A549 (cell line): ENCODE measurements around the gene PTPN12. TPM values are rescaled to one million over a fixed set of nuclear protein-coding genes. Genes with fewer than 3 reads are reported as not detected.

Source experiments
- ATAC-seq, 2 experiments: fragments of 200-7000 bp in 1 of 2; fragments of >200 bp in 1 of 2; cut with Nextera tagmentation in 1 of 2; cut with Tn5 transposase in 1 of 2; 3 replicates each; pipeline versions ENCODE4 v1.8.0 to v1.9.1; 2018 to 2020; ENCODE audit warnings: mild to moderate bottlenecking in 1 of 2, moderate library complexity in 1 of 2
- CTCF ChIA-PET: fragments of 300-600 bp; sonication (Branson Sonifier 250); formaldehyde crosslinking; extraction: SDS; loops from one replicate; lab custom pipeline; 2021; ENCODE audit warnings: antibody characterized with exemption, inconsistent platforms; lab: Yijun Ruan, JAX
- POLR2A ChIA-PET: fragments of 350-600 bp; formaldehyde crosslinking; extraction: SDS; loops from one replicate; lab custom pipeline; 2021; ENCODE audit warnings: antibody characterized with exemption, inconsistent platforms; lab: Yijun Ruan, JAX
- DNase-seq, 2 experiments: peaks; one replicate each; pipeline versions ENCODE4 v3.0.0 to v3.0.0-alpha.2; 2011 to 2016; ENCODE audit warnings: low read depth in 1 of 2, low spot score in 1 of 2
- FAIRE-seq: peaks from 2 replicates; lab custom pipeline; 2011; peaks lifted over from hg19 to GRCh38; lab: Jason Lieb, UNC
- H3K27ac ChIP-seq, 2 experiments: fragments of >200 bp; sonication (Bioruptor Twin); formaldehyde crosslinking; 3 replicates each; pipeline ENCODE4 v1.5.1; 2016 to 2017
- H3K4me1 ChIP-seq: fragments of >200 bp; sonication (Bioruptor Twin); formaldehyde crosslinking; 3 replicates; pipeline ENCODE4 v1.6.1; 2016
- H3K4me2 ChIP-seq: fragments of >200 bp; sonication (Bioruptor Twin); formaldehyde crosslinking; 3 replicates; pipeline ENCODE4 v1.6.1; 2016
- H3K4me3 ChIP-seq: fragments of >200 bp; sonication (Bioruptor Twin); formaldehyde crosslinking; 3 replicates; pipeline ENCODE4 v1.5.1; 2016
- H3K9me3 ChIP-seq: fragments of >200 bp; sonication (Bioruptor Twin); formaldehyde crosslinking; 3 replicates; pipeline ENCODE4 v1.6.1; 2016
- BCL3 ChIP-seq: fragments of >200 bp; sonication (Bioruptor Twin); formaldehyde crosslinking; IDR thresholded peaks from 3 replicates; pipeline ENCODE4 v1.6.1; 2016
- BHLHE40 ChIP-seq: IDR thresholded peaks from 2 replicates; pipeline ENCODE4 v1.6.1; 2012; ENCODE audit warnings: low read depth, low read length, inconsistent platforms
- CBX8 ChIP-seq: fragments of 200-600 bp; sonication (generic); IDR thresholded peaks from 2 replicates; pipeline ENCODE4 v1.6.1; 2016
- CEBPB ChIP-seq, 2 experiments: fragments of >200 bp in 1 of 2; sonication (Bioruptor Twin) in 1 of 2; formaldehyde crosslinking in 1 of 2; IDR thresholded peaks; 2 replicates each; pipeline ENCODE4 v1.6.1; 2012 to 2016
- CHD4 ChIP-seq: fragments of 200-600 bp; sonication (generic); IDR thresholded peaks from 2 replicates; pipeline ENCODE4 v1.6.1; 2016; ENCODE audit warnings: antibody characterized with exemption, mild to moderate bottlenecking, borderline replicate concordance
- EHMT2 ChIP-seq: fragments of 200-600 bp; sonication (generic); IDR thresholded peaks from 2 replicates; pipeline ENCODE4 v1.6.1; 2016; ENCODE audit warnings: antibody characterized with exemption, low read depth, mild to moderate bottlenecking, moderate library complexity
- EP300 ChIP-seq, 2 experiments: fragments of >200 bp; sonication (Bioruptor Twin); formaldehyde crosslinking; IDR thresholded peaks; 2 replicates in 1 of 2; 3 replicates in 1 of 2; pipeline ENCODE4 v1.6.1; 2016 to 2017
- FOXS1 ChIP-seq: fragments of 250-450 bp; sonication (Bioruptor Pico); IDR thresholded peaks from 2 replicates; pipeline ENCODE4 v1.5.0; 2020; ENCODE audit warnings: mild to moderate bottlenecking, moderate library complexity
- GATA3 ChIP-seq: IDR thresholded peaks from 2 replicates; pipeline ENCODE4 v1.6.1; 2012; ENCODE audit warnings: borderline replicate concordance
- HDAC2 ChIP-seq: fragments of 200-600 bp; sonication (generic); IDR thresholded peaks from 2 replicates; pipeline ENCODE4 v1.6.1; 2016
- HES2 ChIP-seq: fragments of >200 bp; sonication (Bioruptor Twin); formaldehyde crosslinking; IDR thresholded peaks from 2 replicates; pipeline ENCODE4 v1.6.1; 2016
- HOXB13 ChIP-seq: fragments of 250-450 bp; sonication (Bioruptor Pico); IDR thresholded peaks from 2 replicates; pipeline ENCODE4 v1.5.0; 2020; ENCODE audit warnings: low read depth, mild to moderate bottlenecking, moderate library complexity
- HOXB5 ChIP-seq: fragments of 250-450 bp; sonication (Bioruptor Pico); IDR thresholded peaks from 2 replicates; pipeline ENCODE4 v1.5.0; 2020; ENCODE audit warnings: mild to moderate bottlenecking, moderate library complexity
- KDM5A ChIP-seq: fragments of 200-600 bp; sonication (generic); IDR thresholded peaks from 2 replicates; pipeline ENCODE4 v1.6.1; 2016; ENCODE audit warnings: antibody characterized with exemption, mild to moderate bottlenecking
- MAFK ChIP-seq: fragments of 450-650 bp; IDR thresholded peaks from 2 replicates; pipeline ENCODE4 v1.6.1; 2014; ENCODE audit not compliant: partially characterized antibody
- MAZ ChIP-seq: fragments of 150-350 bp; IDR thresholded peaks from 2 replicates; pipeline ENCODE4 v1.6.1; 2014; ENCODE audit warnings: antibody characterized with exemption, low read depth, low read length, borderline replicate concordance
- MYC ChIP-seq: IDR thresholded peaks from 2 replicates; pipeline ENCODE4 v1.6.1; 2012; ENCODE audit warnings: mild to moderate bottlenecking, inconsistent platforms, low read length, improper control_type of control experiment, borderline replicate concordance
- NFE2L2 ChIP-seq: fragments of 150-350 bp; conservative IDR thresholded peaks from 2 replicates; pipeline ENCODE4 v1.6.1; 2014; ENCODE audit warnings: low read length
- NPAS2 ChIP-seq: fragments of 250-450 bp; sonication (Bioruptor Pico); IDR thresholded peaks from 2 replicates; pipeline ENCODE4 v1.8.0; 2022; ENCODE audit warnings: mild to moderate bottlenecking, moderate library complexity, borderline replicate concordance
- NR3C1 ChIP-seq: fragments of >200 bp; sonication (Bioruptor Twin); formaldehyde crosslinking; IDR thresholded peaks from 3 replicates; pipeline ENCODE4 v1.6.1; 2017
- PBX3 ChIP-seq: IDR thresholded peaks from 2 replicates; pipeline ENCODE4 v1.6.1; 2012
- PHF8 ChIP-seq: fragments of 200-600 bp; sonication (generic); IDR thresholded peaks from 2 replicates; pipeline ENCODE4 v1.6.1; 2016; ENCODE audit warnings: low read depth, mild to moderate bottlenecking, antibody characterized with exemption, moderate library complexity, borderline replicate concordance
- RARB ChIP-seq: fragments of 250-450 bp; sonication (Bioruptor Pico); IDR thresholded peaks from 2 replicates; pipeline ENCODE4 v1.8.0; 2021; ENCODE audit warnings: mild to moderate bottlenecking, moderate library complexity
- RCOR1 ChIP-seq: fragments of 150-350 bp; IDR thresholded peaks from 2 replicates; pipeline ENCODE4 v1.6.1; 2014; ENCODE audit warnings: antibody characterized with exemption, low read length, low read depth
- RNF2 ChIP-seq: fragments of 200-600 bp; sonication (generic); IDR thresholded peaks from 2 replicates; pipeline ENCODE4 v1.6.1; 2016; ENCODE audit warnings: low read depth, mild to moderate bottlenecking, antibody characterized with exemption, moderate library complexity, borderline replicate concordance
- SMC3 ChIP-seq: fragments of >200 bp; sonication (Bioruptor Twin); formaldehyde crosslinking; IDR thresholded peaks from 3 replicates; pipeline ENCODE4 v1.6.1; 2018; ENCODE audit warnings: inconsistent platforms
- SREBF2 ChIP-seq: fragments of 450-650 bp; IDR thresholded peaks from 2 replicates; pipeline ENCODE4 v1.6.1; 2014; ENCODE audit warnings: mild to moderate bottlenecking, moderate library complexity
- TP53 ChIP-seq: fragments of 250-450 bp; sonication (Bioruptor Pico); IDR thresholded peaks from 2 replicates; pipeline ENCODE4 v1.5.0; 2021; ENCODE audit warnings: mild to moderate bottlenecking, moderate library complexity
- ZC3H11A ChIP-seq: fragments of 450-650 bp; IDR thresholded peaks from 2 replicates; pipeline ENCODE4 v1.6.1; 2014; ENCODE audit warnings: antibody characterized with exemption, mild to moderate bottlenecking
- WGBS: methylation state at CpG from one replicate; pipeline ENCODE4 v1.1.6; 2017; ENCODE audit errors: missing lambda C conversion rate; 5-methylcytosine and 5-hydroxymethylcytosine counted together
- polyA plus RNA-seq, 4 experiments: library from polyadenylated mRNA; depleted of rRNA in 3 of 4; stranded (reverse); fragments of >200 nt; fragmentation: RNase III in 1 of 4; extraction: RNeasy Plus Mini Kit Qiagen cat#74134 plus additional on column Dnase treatment in 1 of 4; gene quantifications; 2 replicates in 3 of 4; 3 replicates in 1 of 4; pipeline ENCODE4 v1.2.3, GENCODE V29; 2011 to 2017
- TF ChIP-seq, protein P1 (sequence below): fragments of 150-350 bp; IDR thresholded peaks from 2 replicates; pipeline ENCODE4 v1.6.1; 2014; ENCODE audit warnings: low read depth, mild to moderate bottlenecking, low read length

PTPN12 gene
- polyA plus RNA-seq, 2 of the 4 experiments (the other 2 are of a cell fraction), result 76.3 to 105 TPM

DNA sequence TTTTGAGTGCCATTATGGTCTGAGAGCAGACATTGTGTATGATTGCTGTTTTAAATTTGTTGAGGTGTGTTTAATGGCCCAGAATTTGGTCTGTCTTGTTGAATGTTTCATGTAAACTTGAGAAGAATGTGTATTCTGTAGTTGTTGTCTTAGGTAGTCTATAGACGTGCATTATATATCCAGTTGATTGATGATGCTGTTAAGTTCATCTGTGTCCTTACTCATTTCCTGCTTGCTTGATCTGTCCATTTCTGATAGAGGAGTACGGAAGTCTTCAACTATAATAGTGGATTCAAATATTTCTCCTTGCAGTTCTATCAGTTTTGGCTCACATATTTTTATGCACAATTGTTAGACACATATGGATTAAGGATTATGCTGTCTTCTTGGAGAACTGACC lies 16.0 kb downstream of the PTPN12 start:
- Histone ChIP-seq H3K4me2 (no peak overlapping the region; the same call in 2 of the 3 replicates), H3K9me3 (no peaks in the 10 kb centered on the region), H3K4me3 (no peak overlapping the region), H3K4me1 (peaks cover 69% of the 10 kb centered on the region), H3K27ac (no peak overlapping the region)
- 74% methylated on average over 2 of the region's 2 CpGs for WGBS
- ChIA-PET POLR2A (no interaction called here), CTCF (no interaction called here)
- ATAC-seq, result no peak
- no peak for DNase-seq
- no peak for FAIRE-seq
- TF ChIP-seq HOXB5 (CRISPR knock-in tag) (no peak), PHF8 (no peak), PBX3 (no peak), BHLHE40 (no peak), HES2 (no peak), GATA3 (no peak), RNF2 (no peak), MYC (no peak), SMC3 (no peak), FOXS1 (CRISPR knock-in tag) (no peak), RCOR1 (no peak), CEBPB (IDR thresholded peaks at IDR 0.05) (no peak), EHMT2 (no peak), RARB (CRISPR knock-in tag) (no peak), MAZ (no peak)
- TF ChIP-seq, protein P1, sequence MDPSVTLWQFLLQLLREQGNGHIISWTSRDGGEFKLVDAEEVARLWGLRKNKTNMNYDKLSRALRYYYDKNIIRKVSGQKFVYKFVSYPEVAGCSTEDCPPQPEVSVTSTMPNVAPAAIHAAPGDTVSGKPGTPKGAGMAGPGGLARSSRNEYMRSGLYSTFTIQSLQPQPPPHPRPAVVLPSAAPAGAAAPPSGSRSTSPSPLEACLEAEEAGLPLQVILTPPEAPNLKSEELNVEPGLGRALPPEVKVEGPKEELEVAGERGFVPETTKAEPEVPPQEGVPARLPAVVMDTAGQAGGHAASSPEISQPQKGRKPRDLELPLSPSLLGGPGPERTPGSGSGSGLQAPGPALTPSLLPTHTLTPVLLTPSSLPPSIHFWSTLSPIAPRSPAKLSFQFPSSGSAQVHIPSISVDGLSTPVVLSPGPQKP, result no peak

- ChIA-PET CTCF (interaction anchor here (0.8 to 1.8 kb wide), 5 partner anchors 10 to 201 kb away, joined by 3 to 4 read pairs (median 3); partner anchors contain the start of gene PTPN12), POLR2A (no interaction called here)
- H3K4me1 ChIP-seq, result peaks cover 70% of the 10 kb centered on the region
- H3K4me2 ChIP-seq, result no peak overlapping the region
- no peak overlapping the region for H3K4me3 ChIP-seq
- no peak overlapping the region for H3K27ac ChIP-seq
- DNase-seq, result no peak
- H3K9me3 ChIP-seq, result no peaks in the 10 kb centered on the region
- peak in 1 of 2 experiments; percentile 30; a peak in 3 of 6 replicates for ATAC-seq
- TF ChIP-seq HOXB5 (CRISPR knock-in tag), result no peak
- TF ChIP-seq HDAC2, result no peak
- TF ChIP-seq NFE2L2, result no peak
- no peak for TF ChIP-seq ZC3H11A
- no peak for TF ChIP-seq BCL3
- no peak for TF ChIP-seq CHD4
- no peak for TF ChIP-seq TP53 (CRISPR knock-in tag)
- no peak for TF ChIP-seq NPAS2 (CRISPR knock-in tag)
- no peak for TF ChIP-seq NR3C1
- TF ChIP-seq FOXS1 (CRISPR knock-in tag), result no peak
- no peak for TF ChIP-seq KDM5A
- TF ChIP-seq RNF2, result no peak
- no peak for TF ChIP-seq CBX8
- TF ChIP-seq PHF8, result no peak
- no peak for TF ChIP-seq EP300 (IDR thresholded peaks at IDR 0.05)
- no peak for TF ChIP-seq HOXB13 (CRISPR knock-in tag)
- TF ChIP-seq SREBF2, result no peak
- TF ChIP-seq MAFK, result no peak
- WGBS, result 82% methylated on average over 2 of the region's 2 CpGs
- FAIRE-seq, result no peak
Observed at GRCh38 chr7:77558284-77558967, 21.3 kb downstream of the PTPN12 start.
